ENCODE results near the gene ELF1. TPM values are rescaled to one million over a fixed set of nuclear protein-coding genes. Genes with fewer than 3 reads are reported as not detected.
"Not testable (repeated sequence)": the region's sequence is repeated elsewhere in the genome, so short reads cannot be mapped to it uniquely, and the experiment has no call there.

Gene ELF1
- total RNA-seq, 1 donor from 2014 or later = 28.5 TPM

DNA sequence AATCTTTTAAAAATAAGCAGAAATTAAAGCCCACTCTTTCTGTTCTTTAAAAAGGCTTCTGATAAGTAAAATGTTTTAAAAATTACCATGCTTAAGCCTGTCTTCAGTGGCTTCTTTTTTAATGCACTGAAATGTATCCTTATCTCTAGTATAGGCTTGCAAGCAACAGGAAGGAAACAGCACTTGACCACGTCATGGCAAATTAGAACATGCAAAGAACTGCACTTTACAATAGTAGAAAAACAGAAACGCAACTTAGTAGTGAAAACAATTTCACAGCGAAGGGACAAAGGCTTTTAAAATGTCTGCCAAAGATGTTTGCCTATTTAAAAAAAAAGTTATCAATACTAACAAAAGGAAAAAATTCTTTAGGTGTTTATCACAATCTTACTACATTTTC is 36.3 kb downstream of the ELF1 start:
- H3K4me3 ChIP-seq (ENCODE audit: low read depth, low read length) = no peak overlapping the region
- TF ChIP-seq, protein P1, sequence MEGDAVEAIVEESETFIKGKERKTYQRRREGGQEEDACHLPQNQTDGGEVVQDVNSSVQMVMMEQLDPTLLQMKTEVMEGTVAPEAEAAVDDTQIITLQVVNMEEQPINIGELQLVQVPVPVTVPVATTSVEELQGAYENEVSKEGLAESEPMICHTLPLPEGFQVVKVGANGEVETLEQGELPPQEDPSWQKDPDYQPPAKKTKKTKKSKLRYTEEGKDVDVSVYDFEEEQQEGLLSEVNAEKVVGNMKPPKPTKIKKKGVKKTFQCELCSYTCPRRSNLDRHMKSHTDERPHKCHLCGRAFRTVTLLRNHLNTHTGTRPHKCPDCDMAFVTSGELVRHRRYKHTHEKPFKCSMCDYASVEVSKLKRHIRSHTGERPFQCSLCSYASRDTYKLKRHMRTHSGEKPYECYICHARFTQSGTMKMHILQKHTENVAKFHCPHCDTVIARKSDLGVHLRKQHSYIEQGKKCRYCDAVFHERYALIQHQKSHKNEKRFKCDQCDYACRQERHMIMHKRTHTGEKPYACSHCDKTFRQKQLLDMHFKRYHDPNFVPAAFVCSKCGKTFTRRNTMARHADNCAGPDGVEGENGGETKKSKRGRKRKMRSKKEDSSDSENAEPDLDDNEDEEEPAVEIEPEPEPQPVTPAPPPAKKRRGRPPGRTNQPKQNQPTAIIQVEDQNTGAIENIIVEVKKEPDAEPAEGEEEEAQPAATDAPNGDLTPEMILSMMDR (conservative IDR thresholded peaks at IDR 0.05; ENCODE audit: low read depth, low read length) = no peak
- DNase-seq (ENCODE audit: low read depth) = no peak

GRCh38 chr13:40981949-40982348 is 37.2 kb downstream of the ELF1 start:
- TF ChIP-seq, protein P1 (conservative IDR thresholded peaks at IDR 0.05; ENCODE audit: low read depth, low read length) = no peak

DNA sequence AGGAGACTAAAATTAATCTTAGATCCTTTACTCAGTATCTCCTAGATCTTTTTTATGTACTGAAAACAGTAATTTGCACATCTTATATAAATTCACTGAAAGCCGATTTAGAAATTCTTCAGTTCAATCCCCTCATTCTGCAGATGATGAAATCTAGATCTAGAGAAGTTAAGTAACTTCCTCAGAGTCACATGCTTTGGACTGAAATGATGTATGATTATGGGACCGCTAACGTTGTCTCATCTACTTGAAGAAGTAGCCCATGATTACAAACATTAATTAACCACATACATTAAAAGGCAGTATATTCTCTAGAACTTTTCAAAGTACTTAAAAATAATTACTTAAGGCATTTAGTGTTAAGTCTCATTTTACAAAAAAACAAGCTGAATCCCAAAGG is 37.8 kb downstream of the ELF1 start:
- no peak overlapping the region for H3K4me3 ChIP-seq (ENCODE audit: low read depth, low read length)
- TF ChIP-seq, protein P1 (conservative IDR thresholded peaks at IDR 0.05; ENCODE audit: low read depth, low read length) = no peak
- DNase-seq (ENCODE audit: low read depth) = no peak

More at GRCh38 chr13:40981949-40982348, 37.2 kb downstream of the ELF1 start:
- H3K4me3 ChIP-seq (ENCODE audit: low read depth, low read length) = no peak overlapping the region
- no peak for DNase-seq (ENCODE audit: low read depth)

GRCh38 chr13:40980461-40980860 is 38.7 kb downstream of the ELF1 start:
- no peak overlapping the region for H3K4me3 ChIP-seq (ENCODE audit: low read depth, low read length)
- no peak for DNase-seq (ENCODE audit: low read depth)
- TF ChIP-seq, protein P1 (conservative IDR thresholded peaks at IDR 0.05; ENCODE audit: low read depth, low read length) = no peak

DNA sequence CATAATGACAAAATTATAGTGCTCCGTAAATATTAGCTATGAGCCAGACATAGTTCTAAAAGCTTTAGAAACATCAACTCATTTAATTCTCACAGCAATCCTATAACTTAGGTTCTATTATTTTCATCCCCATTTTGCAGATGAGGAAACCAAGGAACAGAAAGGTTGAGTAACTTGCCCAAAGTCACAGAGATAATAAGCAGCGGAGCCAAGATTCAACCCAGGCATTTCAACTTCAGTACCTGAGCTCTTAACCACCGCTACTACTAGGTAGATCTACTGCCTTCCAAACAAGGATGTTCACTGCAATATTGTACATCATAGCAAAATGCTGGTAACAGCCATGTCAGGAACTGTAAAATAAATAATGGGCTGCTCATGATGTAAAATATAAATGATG is 39.9 kb downstream of the ELF1 start:
- DNase-seq (ENCODE audit: low read depth) = no peak
- no peak overlapping the region for H3K4me3 ChIP-seq (ENCODE audit: low read depth, low read length)
- TF ChIP-seq, protein P1 (conservative IDR thresholded peaks at IDR 0.05; ENCODE audit: low read depth, low read length) = no peak

DNA sequence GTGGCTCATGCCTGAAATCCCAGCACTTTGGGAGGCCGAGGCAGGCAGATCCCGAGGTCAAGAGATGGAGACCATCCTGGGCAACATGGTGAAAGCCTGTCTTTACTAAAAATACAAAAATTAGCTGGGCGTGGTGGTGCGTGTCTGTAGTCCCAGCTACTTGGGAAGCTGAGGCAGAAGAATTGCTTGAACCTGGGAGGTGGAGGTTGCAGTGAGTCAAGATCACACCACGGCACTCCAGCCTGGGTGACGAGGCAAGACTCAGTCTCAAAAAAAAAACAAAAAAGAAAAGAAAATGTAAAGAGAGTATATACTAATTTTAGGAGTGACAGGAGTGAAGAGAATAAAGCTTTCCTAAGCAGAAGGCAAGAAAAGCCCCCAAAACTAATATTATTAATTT is 41.0 kb downstream of the ELF1 start:
- not testable (repeated sequence) for DNase-seq (ENCODE audit: low read depth); H3K4me3 ChIP-seq (ENCODE audit: low read depth, low read length)

- no peak overlapping the region for H3K4me3 ChIP-seq (ENCODE audit: low read depth, low read length)
- DNase-seq (ENCODE audit: low read depth) = no peak
- TF ChIP-seq, protein P1 (conservative IDR thresholded peaks at IDR 0.05; ENCODE audit: low read depth, low read length) = no peak
Measured at GRCh38 chr13:40975441-40975840, 43.7 kb downstream of the ELF1 start.

Measured in epithelial cell of proximal tubule (primary cell).